SK-N-MC (cell line): ENCODE data around the gene KCNN3.

Experiments
- DNase-seq: peaks from one replicate; pipeline ENCODE4 v3.0.0-alpha.2; 2011; ENCODE audit warnings: low read depth, low spot score
- H3K27ac ChIP-seq: fragments of 200-600 bp; sonication (generic); 2 replicates; pipeline ENCODE4 v1.5.1; 2016; ENCODE audit warnings: mixed run types
- H3K36me3 ChIP-seq: fragments of 200-600 bp; sonication (generic); 2 replicates; pipeline ENCODE4 v1.6.1; 2017; ENCODE audit warnings: antibody characterized with exemption, low read length, mixed read lengths; ENCODE audit not compliant: insufficient read depth
- H3K4me3 ChIP-seq: fragments of 200-600 bp; sonication (generic); 2 replicates; pipeline ENCODE4 v1.5.1; 2016
- H3K9ac ChIP-seq: fragments of 200-600 bp; sonication (generic); 2 replicates; pipeline ENCODE4 v1.8.0; 2017; ENCODE audit warnings: mixed run types, mixed read lengths; ENCODE audit not compliant: insufficient read length
- H3K9me3 ChIP-seq: fragments of 200-600 bp; sonication (generic); 2 replicates; pipeline ENCODE4 v1.6.1; 2017; ENCODE audit warnings: low read depth, mild to moderate bottlenecking, antibody characterized with exemption, low read length, moderate library complexity, mixed read lengths
- EZH2 ChIP-seq: fragments of 200-600 bp; sonication (generic); IDR thresholded peaks from one replicate; pipeline ENCODE4 v1.6.1; 2017; ENCODE audit warnings: antibody characterized with exemption
- FOXP2 ChIP-seq: optimal IDR thresholded peaks from 2 replicates; pipeline ENCODE3; 2011; ENCODE audit warnings: mild to moderate bottlenecking, moderate library complexity; ENCODE audit not compliant: insufficient read depth; ENCODE audit errors: extremely low read length, control extremely low read depth
- POLR2AphosphoS5 ChIP-seq: IDR thresholded peaks from 2 replicates; pipeline ENCODE4 v1.6.1; 2012; ENCODE audit warnings: mild to moderate bottlenecking, low read depth, low read length, borderline replicate concordance

Gene KCNN3

GRCh38 chr1:154767315-154768240 lies 102.5 kb downstream of the KCNN3 start:
- Histone ChIP-seq H3K4me3 (no peak overlapping the region), H3K27ac (no peak overlapping the region), H3K9ac (no peak overlapping the region), H3K9me3 (no peaks in the 10 kb centered on the region), H3K36me3 (no peaks in the 10 kb centered on the region)
- no peak for DNase-seq
- TF ChIP-seq EZH2: no peak
- no peak for TF ChIP-seq FOXP2
- TF ChIP-seq POLR2AphosphoS5: no peak

GRCh38 chr1:154765970-154766369 lies 104.1 kb downstream of the KCNN3 start:
- Histone ChIP-seq H3K9ac (no peak overlapping the region), H3K36me3 (no peaks in the 10 kb centered on the region), H3K4me3 (no peak overlapping the region), H3K27ac (no peak overlapping the region), H3K9me3 (no peaks in the 10 kb centered on the region)
- TF ChIP-seq POLR2AphosphoS5: no peak
- DNase-seq: no peak

- H3K9ac ChIP-seq: no peak overlapping the region
- H3K9me3 ChIP-seq: no peaks in the 10 kb centered on the region
- H3K4me3 ChIP-seq: no peak overlapping the region
- no peaks in the 10 kb centered on the region for H3K36me3 ChIP-seq
- no peak overlapping the region for H3K27ac ChIP-seq
- no peak for DNase-seq
- no peak for TF ChIP-seq POLR2AphosphoS5
- no peak for TF ChIP-seq EZH2
- TF ChIP-seq FOXP2: no peak
These were observed 105.3 kb downstream of the KCNN3 start for GRCh38 chr1:154764773-154765172.

GRCh38 chr1:154764181-154764580 lies 105.9 kb downstream of the KCNN3 start:
- H3K36me3 ChIP-seq: no peaks in the 10 kb centered on the region
- H3K9me3 ChIP-seq: no peaks in the 10 kb centered on the region
- H3K27ac ChIP-seq: no peak overlapping the region
- no peak overlapping the region for H3K4me3 ChIP-seq
- H3K9ac ChIP-seq: no peak overlapping the region
- DNase-seq: no peak
- no peak for TF ChIP-seq POLR2AphosphoS5
- TF ChIP-seq EZH2: no peak
- TF ChIP-seq FOXP2: no peak

GRCh38 chr1:154760469-154760933 lies 109.6 kb downstream of the KCNN3 start:
- DNase-seq: no peak
- no peak overlapping the region for H3K4me3 ChIP-seq
- TF ChIP-seq EZH2: no peak
- TF ChIP-seq POLR2AphosphoS5: no peak
- no peak for TF ChIP-seq FOXP2
- H3K27ac ChIP-seq: no peak overlapping the region
- no peak overlapping the region for H3K9ac ChIP-seq
- no peaks in the 10 kb centered on the region for H3K9me3 ChIP-seq
- no peaks in the 10 kb centered on the region for H3K36me3 ChIP-seq

GRCh38 chr1:154759793-154760192 lies 110.3 kb downstream of the KCNN3 start:
- Histone ChIP-seq H3K9ac (no peak overlapping the region), H3K4me3 (no peak overlapping the region), H3K36me3 (no peaks in the 10 kb centered on the region), H3K9me3 (no peaks in the 10 kb centered on the region), H3K27ac (no peak overlapping the region)
- DNase-seq: no peak
- TF ChIP-seq FOXP2 (no peak), EZH2 (no peak)

GRCh38 chr1:154759196-154759595 lies 110.9 kb downstream of the KCNN3 start:
- H3K9me3 ChIP-seq: no peaks in the 10 kb centered on the region
- no peak overlapping the region for H3K4me3 ChIP-seq
- H3K9ac ChIP-seq: no peak overlapping the region
- TF ChIP-seq POLR2AphosphoS5 (no peak), EZH2 (no peak), FOXP2 (no peak)
- H3K27ac ChIP-seq: no peak overlapping the region
- DNase-seq: no peak
- H3K36me3 ChIP-seq: no peaks in the 10 kb centered on the region

- H3K36me3 ChIP-seq: no peaks in the 10 kb centered on the region
- H3K4me3 ChIP-seq: no peak overlapping the region
- DNase-seq: no peak
- no peaks in the 10 kb centered on the region for H3K9me3 ChIP-seq
- no peak overlapping the region for H3K9ac ChIP-seq
- TF ChIP-seq EZH2 (no peak), POLR2AphosphoS5 (no peak), FOXP2 (no peak)
- H3K27ac ChIP-seq: no peak overlapping the region
These were observed 111.7 kb downstream of the KCNN3 start for GRCh38 chr1:154758346-154758745.

- DNase-seq: no peak
- Histone ChIP-seq H3K9me3 (no peaks in the 10 kb centered on the region), H3K4me3 (no peak overlapping the region), H3K9ac (no peak overlapping the region), H3K36me3 (no peaks in the 10 kb centered on the region), H3K27ac (no peak overlapping the region)
- TF ChIP-seq FOXP2: no peak
- TF ChIP-seq EZH2: no peak
- no peak for TF ChIP-seq POLR2AphosphoS5
These were observed 113.1 kb downstream of the KCNN3 start for GRCh38 chr1:154756793-154757548.
